Ovary (tissue), 9 donors: ENCODE measurements around the gene CYSTM1. TPM values are rescaled to one million over a fixed set of nuclear protein-coding genes. Genes with fewer than 3 reads are reported as not detected.

ENCODE experiments used
- DNase-seq, 5 donors: peaks; one replicate each; pipeline ENCODE4 v3.0.0-alpha.2; 2019 to 2020
- H3K27ac ChIP-seq, 2 donors: fragments of 200-600 bp; one replicate each; pipeline versions ENCODE4 v1.5.1 to v1.8.0; 2019 to 2022
- H3K27me3 ChIP-seq: fragments of 200-600 bp; one replicate; pipeline ENCODE4 v1.8.0; 2022
- H3K36me3 ChIP-seq: fragments of 200-600 bp; sonication (generic); one replicate; pipeline ENCODE4 v1.5.1; 2019
- H3K4me1 ChIP-seq: one replicate; pipeline ENCODE4 v1.8.1; 2013; ENCODE audit warnings: mild to moderate bottlenecking, moderate library complexity; ENCODE audit not compliant: insufficient read depth
- H3K4me3 ChIP-seq: fragments of 200-600 bp; sonication (generic); one replicate; pipeline ENCODE4 v1.5.1; 2017
- H3K9me3 ChIP-seq, 2 donors: fragments of 200-600 bp in 1 of 2; sonication (generic) in 1 of 2; one replicate each; pipeline versions ENCODE4 v1.5.1 to v1.8.1; 2013 to 2019; ENCODE audit warnings: mild to moderate bottlenecking in 1 of 2, moderate library complexity in 1 of 2
- CTCF ChIP-seq, 3 donors: fragments of 450-650 bp in 2 of 3; fragments of 200-600 bp in 1 of 3; IDR thresholded peaks; one replicate each; pipeline versions ENCODE4 v1.5.1 to v1.8.0; 2016 to 2022; ENCODE audit warnings: antibody characterized with exemption in 3 of 3, mild to moderate bottlenecking in 1 of 3
- EP300 ChIP-seq: sonication (generic); formaldehyde crosslinking; IDR thresholded peaks from one replicate; pipeline ENCODE4 v1.6.1; 2017; ENCODE audit warnings: antibody characterized with exemption
- POLR2A ChIP-seq: fragments of 450-650 bp; IDR thresholded peaks from one replicate; pipeline ENCODE4 v1.6.1; 2017; ENCODE audit warnings: antibody characterized with exemption, mild to moderate bottlenecking, moderate library complexity
- WGBS, 3 donors: extraction: QIAGEN DNeasy Blood & Tissue Kit in 1 of 3; methylation state at CpG; one replicate each; pipeline versions ENCODE4 v1.1.5 to v1.1.7; 2013 to 2017; 5-methylcytosine and 5-hydroxymethylcytosine counted together
- intact Hi-C, 4 donors: fragments of 100-400 bp; cut with DNase I; formaldehyde crosslinking; loops; one replicate each; pipeline versions ENCODE4 v1.11.0 to v1.15.1; 2022 to 2023
- polyA plus RNA-seq, 2 donors: library from polyadenylated mRNA; stranded (reverse); fragments of 200-250 nt in 1 of 2; fragments of 350-450 nt in 1 of 2; fragmentation: Illumina TruSeq in 1 of 2; extraction: RNeasy Lipid Tissue Mini Kit (QIAGEN cat#74804) in 1 of 2; gene quantifications; one replicate each; pipeline ENCODE4 v1.2.3, GENCODE V29; 2013 to 2014
- total RNA-seq, 7 donors: library from RNA; depleted of rRNA in 2 of 7; stranded (reverse); fragments of >200 nt in 2 of 7; fragmentation: NEBNext Ultra II Directional in 3 of 7; extraction: Animal tissue kit (Norgen Biotek cat#: 25700) in 3 of 7; gene quantifications; one replicate each; pipeline versions ENCODE4 v1.1.0 to v1.2.4, GENCODE V29; 2016 to 2023
- donor health status: DM: no; HTN: no; CAD: no; lungs with moderate emphysema.
- donor health status: DM: no; HTN: no; CAD: no.
- donor health status: Bipolar disorder and iron deficiency.
- donor health status: DM: yes; HTN: yes; CAD: no.
- donor health status: DM: no; HTN: no; CAD: no.
- donor health status: DM: yes; HTN: yes; CAD: no.

Gene CYSTM1
- total and polyA plus RNA-seq, 9 donors, result 24.6 to 143 (median 40.5) TPM

GRCh38 chr5:140240987-140241706 is 66.2 kb downstream of the CYSTM1 start:
- Histone ChIP-seq H3K27me3 (no peaks in the 10 kb centered on the region), H3K4me1 (peaks cover 14% of the 10 kb centered on the region), H3K9me3 (no peaks in the 10 kb centered on the region), H3K36me3 (no peaks in the 10 kb centered on the region), H3K27ac (no peak overlapping the region), H3K4me3 (no peak overlapping the region)
- 28 to 43% (median 29%) methylated on average over 9 of the region's 9 CpGs for WGBS, 3 donors
- DNase-seq, result peak; percentile 85 to 89 (median 88)
- TF ChIP-seq EP300 (no peak), POLR2A (no peak), CTCF (IDR thresholded peaks at IDR 0.05) (no peak)
- intact Hi-C loops, result loop anchor here in 3 of 4 donors (5.0 kb wide), 2 partner anchors 106 to 111 kb away; partner anchors contain the start of gene HBEGF (in 2 of the 3)

- H3K4me3 ChIP-seq, result no peak overlapping the region
- no peaks in the 10 kb centered on the region for H3K9me3 ChIP-seq
- TF ChIP-seq EP300, result no peak
- TF ChIP-seq CTCF (IDR thresholded peaks at IDR 0.05), result no peak
- TF ChIP-seq POLR2A, result no peak
- no peak for DNase-seq
- H3K27me3 ChIP-seq, result no peaks in the 10 kb centered on the region
- H3K36me3 ChIP-seq, result no peaks in the 10 kb centered on the region
- intact Hi-C loops, result loop anchor here in 3 of 4 donors (5.0 kb wide), 2 partner anchors 105 to 110 kb away; partner anchors contain the start of gene HBEGF (in 2 of the 3)
- H3K27ac ChIP-seq, result no peak overlapping the region
- 75 to 85% (median 82%) methylated on average over 5 of the region's 5 CpGs for WGBS, 3 donors
- H3K4me1 ChIP-seq, result peaks cover 17% of the 10 kb centered on the region
Measured at GRCh38 chr5:140242099-140242498, 67.1 kb downstream of the CYSTM1 start.

DNA sequence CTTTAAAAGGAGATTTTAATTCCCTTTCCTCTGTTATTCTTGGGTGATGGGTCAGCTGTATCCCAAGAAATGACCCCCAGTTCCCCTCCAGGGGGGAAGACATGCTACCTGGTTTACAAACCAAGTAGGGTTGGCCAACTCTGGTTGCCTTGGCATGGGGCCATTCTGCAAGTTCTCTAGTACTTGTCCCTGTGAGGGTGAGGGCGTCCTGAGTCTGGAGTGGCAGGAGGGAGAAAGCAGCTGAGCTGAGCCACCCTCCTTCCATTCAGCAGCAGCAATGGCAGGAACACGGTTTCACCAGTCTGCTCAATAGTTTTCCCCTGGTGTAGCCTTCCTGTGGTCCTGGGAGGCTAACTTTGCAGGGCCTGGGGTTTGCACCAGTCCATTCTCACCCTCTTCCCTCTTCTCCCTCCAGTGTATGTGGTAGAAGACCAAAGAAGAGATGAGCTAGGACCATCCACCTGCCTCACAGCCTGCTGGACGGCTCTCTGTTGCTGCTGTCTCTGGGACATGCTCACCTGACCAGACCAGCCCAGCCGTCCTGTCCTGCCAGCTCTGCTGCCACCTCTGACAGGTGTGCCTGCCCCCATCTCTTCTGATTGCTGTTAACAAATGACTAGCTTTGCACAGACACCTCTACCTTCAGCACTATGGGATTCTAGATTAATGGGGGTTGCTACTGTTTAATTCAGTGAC is 68.0 kb downstream of the CYSTM1 start:
- WGBS, 3 donors, result 81 to 95% (median 85%) methylated on average over 4 of the region's 4 CpGs
- Histone ChIP-seq H3K27ac (no peak overlapping the region), H3K4me3 (no peak overlapping the region), H3K36me3 (no peaks in the 10 kb centered on the region), H3K27me3 (no peaks in the 10 kb centered on the region), H3K4me1 (peaks cover 17% of the 10 kb centered on the region), H3K9me3 (no peaks in the 10 kb centered on the region)
- intact Hi-C loops, result loop anchor here in 3 of 4 donors (5.0 kb wide), 2 partner anchors 104 to 109 kb away; partner anchors contain the start of gene HBEGF (in 2 of the 3)
- no peak for TF ChIP-seq POLR2A
- no peak for TF ChIP-seq CTCF (IDR thresholded peaks at IDR 0.05)
- no peak for TF ChIP-seq EP300
- DNase-seq, result peak in 2 of 5 donors; percentile 39 to 44

- intact Hi-C loops, result loop anchor here (2.0 to 5.0 kb wide), 3 partner anchors 104 to 113 kb away; partner anchors contain the start of gene HBEGF (in 2 of the 4)
- Histone ChIP-seq H3K9me3 (no peaks in the 10 kb centered on the region), H3K36me3 (no peaks in the 10 kb centered on the region), H3K27me3 (no peaks in the 10 kb centered on the region), H3K27ac (no peak overlapping the region), H3K4me1 (peaks cover 17% of the 10 kb centered on the region), H3K4me3 (no peak overlapping the region)
- no peak for TF ChIP-seq CTCF (IDR thresholded peaks at IDR 0.05)
- no peak for TF ChIP-seq EP300
- TF ChIP-seq POLR2A, result no peak
- DNase-seq, result peak in 1 of 5 donors; percentile 46
- 51 to 58% (median 57%) methylated on average over 4 of the region's 4 CpGs for WGBS, 3 donors
Measured at GRCh38 chr5:140243706-140244250, 68.8 kb downstream of the CYSTM1 start.
